Dermis microvascular lymphatic vessel endothelial cell (primary cell): ENCODE results near the gene UBE2O. TPM values are rescaled to one million over a fixed set of nuclear protein-coding genes. Genes with fewer than 3 reads are reported as not detected.

Source experiments
- DNase-seq, 2 donors: peaks; one replicate each; pipeline versions ENCODE4 v3.0.0 to v3.0.0-alpha.2; 2010; ENCODE audit warnings: low read depth in 2 of 2
- total RNA-seq: library from RNA; depleted of rRNA; stranded (reverse); fragments of >200 nt; gene quantifications from 2 replicates; pipeline ENCODE4 v1.2.1, GENCODE V29; 2014

The UBE2O gene
- total RNA-seq, 1 donor from 2014 or later, result 12.7 TPM

GRCh38 chr17:76395980-76396379 is 57.0 kb downstream of the UBE2O start:
- DNase-seq, result no peak

- DNase-seq, result peak in 1 of 2 donors; percentile 34
These were observed 58.8 kb downstream of the UBE2O start for GRCh38 chr17:76394166-76394565.

GRCh38 chr17:76391200-76391715 is 61.7 kb downstream of the UBE2O start:
- no peak for DNase-seq

GRCh38 chr17:76390003-76390421 is 62.9 kb downstream of the UBE2O start:
- DNase-seq, result no peak

GRCh38 chr17:76388966-76389888 is 63.7 kb downstream of the UBE2O start:
- peak; percentile 61 to 79 for DNase-seq

- no peak for DNase-seq
These were observed 65.8 kb downstream of the UBE2O start for GRCh38 chr17:76386966-76387765.

- peak in 1 of 2 donors; percentile 85 for DNase-seq
These were observed 66.8 kb downstream of the UBE2O start for GRCh38 chr17:76385892-76386786.

GRCh38 chr17:76384987-76385891 is 67.7 kb downstream of the UBE2O start:
- DNase-seq, result peak in 1 of 2 donors; percentile 84

GRCh38 chr17:76384222-76384986 is 68.5 kb downstream of the UBE2O start, which contains the start of gene SPHK1:
Gene SPHK1, plus strand, starts transcription at chr17:76384609. Its CDS starts 1,036 bp downstream, at chr17:76385645.
- DNase-seq, result peak in 1 of 2 donors; percentile 84

GRCh38 chr17:76383546-76384221 is 69.3 kb downstream of the UBE2O start:
- DNase-seq, result peak in 1 of 2 donors; percentile 68

GRCh38 chr17:76382803-76383545 is 70.0 kb downstream of the UBE2O start:
- peak in 1 of 2 donors; percentile 83 for DNase-seq

GRCh38 chr17:76382351-76382802 is 70.6 kb downstream of the UBE2O start:
- DNase-seq, result peak in 1 of 2 donors; percentile 67

- peak in 1 of 2 donors; percentile 32 for DNase-seq
These were observed 71.2 kb downstream of the UBE2O start for GRCh38 chr17:76381633-76382350.

GRCh38 chr17:76379646-76380376 is 73.1 kb downstream of the UBE2O start:
- DNase-seq, result no peak

- DNase-seq, result no peak
These were observed 73.7 kb downstream of the UBE2O start for GRCh38 chr17:76379275-76379641.
